ENCODE measurements around the gene TMEM164. TPM values are rescaled to one million over a fixed set of nuclear protein-coding genes. Genes with fewer than 3 reads are reported as not detected.

The TMEM164 gene
- total RNA-seq, 1 experiment from 2014 or later: 32.6 TPM

GRCh38 chrX:110210417-110211139, 207.7 kb downstream of the TMEM164 start:
- no peaks in the 10 kb centered on the region for H3K27me3 Mint-ChIP-seq (ENCODE audit: unreplicated experiment)
- H3K36me3 Mint-ChIP-seq (ENCODE audit: insufficient read depth, unreplicated experiment): no peaks in the 10 kb centered on the region
- H3K4me3 Mint-ChIP-seq (ENCODE audit: low read depth, unreplicated experiment): peak overlapping the region; percentile 43
- H3K27ac Mint-ChIP-seq (ENCODE audit: unreplicated experiment): peak overlapping the region; percentile 78
- BruUV-seq (replicated peaks): no TSS peak
- DNase-seq: no peak
- intact Hi-C loops (cut with micrococcal nuclease; ENCODE audit: unreplicated experiment): no loop called here
- H3K9me3 Mint-ChIP-seq (ENCODE audit: low read depth, unreplicated experiment): no peaks in the 10 kb centered on the region
- CTCF ChIA-PET: interaction anchor here (0.6 to 1.7 kb wide), 5 partner anchors 28 to 1422 kb away, joined by 4 to 7 read pairs (median 4); no protein-coding TSS in a partner anchor
- H3K4me1 Mint-ChIP-seq (ENCODE audit: low read depth, unreplicated experiment): peaks cover 38% of the 10 kb centered on the region
- no peak for TF ChIP-seq CTCF (IDR thresholded peaks at IDR 0.05; ENCODE audit: unreplicated experiment)

GRCh38 chrX:110211340-110211739, 208.4 kb downstream of the TMEM164 start:
- intact Hi-C loops (cut with micrococcal nuclease; ENCODE audit: unreplicated experiment): no loop called here
- Mint-ChIP-seq H3K27ac (ENCODE audit: unreplicated experiment) (no peak overlapping the region), H3K9me3 (ENCODE audit: low read depth, unreplicated experiment) (no peaks in the 10 kb centered on the region), H3K27me3 (ENCODE audit: unreplicated experiment) (no peaks in the 10 kb centered on the region), H3K4me1 (ENCODE audit: low read depth, unreplicated experiment) (peaks cover 45% of the 10 kb centered on the region), H3K4me3 (ENCODE audit: low read depth, unreplicated experiment) (no peak overlapping the region), H3K36me3 (ENCODE audit: insufficient read depth, unreplicated experiment) (no peaks in the 10 kb centered on the region)
- CTCF ChIA-PET: no interaction called here
- no peak for TF ChIP-seq CTCF (IDR thresholded peaks at IDR 0.05; ENCODE audit: unreplicated experiment)
- no peak for DNase-seq
- BruUV-seq (replicated peaks): no TSS peak

- Mint-ChIP-seq H3K4me1 (ENCODE audit: low read depth, unreplicated experiment) (peaks cover 48% of the 10 kb centered on the region), H3K36me3 (ENCODE audit: insufficient read depth, unreplicated experiment) (no peaks in the 10 kb centered on the region), H3K27ac (ENCODE audit: unreplicated experiment) (no peak overlapping the region), H3K9me3 (ENCODE audit: low read depth, unreplicated experiment) (no peaks in the 10 kb centered on the region), H3K27me3 (ENCODE audit: unreplicated experiment) (no peaks in the 10 kb centered on the region), H3K4me3 (ENCODE audit: low read depth, unreplicated experiment) (no peak overlapping the region)
- intact Hi-C loops (cut with micrococcal nuclease; ENCODE audit: unreplicated experiment): no loop called here
- BruUV-seq (replicated peaks): no TSS peak
- no peak for TF ChIP-seq CTCF (IDR thresholded peaks at IDR 0.05; ENCODE audit: unreplicated experiment)
- CTCF ChIA-PET: no interaction called here
- DNase-seq: no peak
These were observed 209.4 kb downstream of the TMEM164 start for GRCh38 chrX:110212299-110212698.

- no peak for TF ChIP-seq CTCF (IDR thresholded peaks at IDR 0.05; ENCODE audit: unreplicated experiment)
- CTCF ChIA-PET: no interaction called here
- Mint-ChIP-seq H3K4me1 (ENCODE audit: low read depth, unreplicated experiment) (peaks cover 47% of the 10 kb centered on the region), H3K9me3 (ENCODE audit: low read depth, unreplicated experiment) (no peaks in the 10 kb centered on the region), H3K27me3 (ENCODE audit: unreplicated experiment) (no peaks in the 10 kb centered on the region), H3K36me3 (ENCODE audit: insufficient read depth, unreplicated experiment) (no peaks in the 10 kb centered on the region), H3K4me3 (ENCODE audit: low read depth, unreplicated experiment) (no peak overlapping the region), H3K27ac (ENCODE audit: unreplicated experiment) (no peak overlapping the region)
- intact Hi-C loops (cut with micrococcal nuclease; ENCODE audit: unreplicated experiment): no loop called here
- no peak for DNase-seq
- BruUV-seq (replicated peaks): no TSS peak
These were observed 210.3 kb downstream of the TMEM164 start for GRCh38 chrX:110213183-110213582.
